ENCODE measurements around the gene HSPA1L.
A peak's percentile ranks its signal among the peaks of the same experiment; 100 is the strongest.
"Not testable (repeated sequence)": the region's sequence is repeated elsewhere in the genome, so short reads cannot be mapped to it uniquely, and the experiment has no call there.

The HSPA1L gene

DNA sequence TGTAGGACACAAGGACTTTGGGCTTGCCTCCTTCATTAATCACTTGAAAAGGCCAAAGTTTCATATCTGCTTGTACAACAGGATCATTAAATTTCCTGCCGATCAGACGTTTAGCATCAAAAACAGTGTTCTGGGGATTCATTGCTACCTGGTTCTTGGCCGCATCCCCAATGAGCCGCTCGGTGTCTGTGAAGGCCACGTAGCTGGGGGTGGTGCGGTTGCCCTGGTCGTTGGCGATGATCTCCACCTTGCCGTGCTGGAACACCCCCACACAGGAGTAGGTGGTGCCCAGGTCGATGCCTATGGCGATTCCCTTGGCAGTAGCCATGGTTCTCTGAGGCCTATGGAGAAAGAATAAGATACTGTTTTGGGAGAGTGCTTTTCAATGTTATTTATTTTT is 3.4 kb downstream of the HSPA1L start:
- DNase-seq: no peak

GRCh38 chr6:31808599-31808998 is 6.5 kb downstream of the HSPA1L start:
- not testable (repeated sequence) for DNase-seq

DNA sequence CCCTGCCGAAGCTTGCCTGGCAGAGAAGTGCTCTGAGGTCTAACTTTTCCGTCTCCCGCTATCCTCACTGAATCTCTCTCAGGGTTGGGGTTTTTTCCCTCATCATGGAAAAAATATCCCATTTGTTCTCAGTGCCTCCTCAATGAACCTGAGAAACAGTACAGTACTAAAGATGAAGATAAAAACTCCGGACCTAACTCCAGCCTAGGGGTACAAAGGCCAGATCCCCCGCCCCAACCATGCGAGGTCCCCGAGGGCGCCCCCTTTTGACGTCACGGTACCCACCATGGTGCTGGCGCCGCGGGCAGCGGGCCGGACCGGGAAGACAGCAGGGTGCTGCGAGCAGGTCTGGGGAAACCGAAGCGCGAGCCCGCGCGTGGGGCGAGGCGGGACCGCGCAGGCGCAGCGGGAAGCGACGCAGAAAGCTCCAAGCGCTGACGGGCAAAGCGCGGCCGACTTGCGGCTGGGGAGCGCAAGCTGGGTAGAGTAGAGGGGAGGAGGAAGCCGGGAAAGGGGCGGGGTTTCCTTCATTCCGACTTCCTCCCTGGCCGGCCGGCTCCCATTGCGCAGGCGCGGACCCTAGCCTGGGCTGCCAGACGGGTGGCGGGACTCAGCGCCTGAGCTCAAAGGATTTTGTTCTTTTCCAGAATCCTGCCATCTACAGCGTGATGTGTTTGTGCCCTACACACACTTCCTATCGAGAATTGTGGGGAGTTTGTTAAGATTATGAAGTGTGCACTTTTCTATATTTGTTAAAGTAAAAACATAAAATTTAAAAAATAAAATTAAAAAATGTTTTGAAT is 8.4 kb downstream of the HSPA1L start, which contains the start of gene LSM2:
LSM2 (minus strand) TSS at position 497 of the 803 bp plus-strand sequence; CDS start at position 288, 209 bp downstream.
- peak; percentile 98 for DNase-seq

- no peak for DNase-seq
Observed at GRCh38 chr6:31805939-31806469, 9.1 kb downstream of the HSPA1L start.

GRCh38 chr6:31801031-31801927 is 13.8 kb downstream of the HSPA1L start:
- DNase-seq: not testable (repeated sequence)

DNA sequence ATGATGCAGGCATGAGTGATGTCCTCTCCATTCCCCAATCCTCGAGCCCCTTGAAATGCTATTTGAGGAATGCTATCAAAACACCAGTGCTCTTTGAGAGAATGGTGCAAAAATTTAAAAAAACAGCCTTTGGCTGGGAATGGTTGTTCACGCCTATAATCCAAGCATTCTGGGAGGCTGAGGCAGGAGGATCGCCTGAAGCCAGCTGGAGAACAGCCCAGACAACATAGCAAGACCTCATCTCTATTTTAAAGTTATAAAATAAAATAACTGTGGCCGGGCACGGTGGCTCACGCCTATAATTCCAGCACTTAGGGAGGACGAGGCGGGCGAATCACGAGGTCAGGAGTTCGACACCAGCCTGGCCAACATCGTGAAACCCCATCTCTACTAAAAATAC is 15.3 kb downstream of the HSPA1L start:
- DNase-seq: no peak

DNA sequence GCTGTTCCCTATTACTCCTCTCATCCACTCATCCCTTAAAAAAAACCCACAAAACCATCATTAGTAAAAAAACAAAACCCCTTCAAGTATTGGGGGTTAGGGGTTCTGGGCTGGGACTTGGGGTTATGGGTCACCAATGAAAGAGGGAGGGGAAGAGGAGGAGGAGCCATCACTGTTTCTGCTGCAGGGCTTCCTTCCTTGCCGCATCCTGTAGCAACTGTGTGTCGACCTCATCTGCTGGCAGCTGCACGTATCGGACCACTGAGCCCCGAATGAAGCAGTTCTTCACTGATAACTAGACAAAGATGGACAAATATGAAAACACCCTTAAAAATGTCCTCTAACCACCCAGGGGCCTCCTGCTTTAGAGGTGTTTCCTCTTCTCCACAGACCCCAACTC is 17.5 kb downstream of the HSPA1L start:
- DNase-seq: no peak

- DNase-seq: no peak
Observed at GRCh38 chr6:31796993-31797385, 18.1 kb downstream of the HSPA1L start.

DNA sequence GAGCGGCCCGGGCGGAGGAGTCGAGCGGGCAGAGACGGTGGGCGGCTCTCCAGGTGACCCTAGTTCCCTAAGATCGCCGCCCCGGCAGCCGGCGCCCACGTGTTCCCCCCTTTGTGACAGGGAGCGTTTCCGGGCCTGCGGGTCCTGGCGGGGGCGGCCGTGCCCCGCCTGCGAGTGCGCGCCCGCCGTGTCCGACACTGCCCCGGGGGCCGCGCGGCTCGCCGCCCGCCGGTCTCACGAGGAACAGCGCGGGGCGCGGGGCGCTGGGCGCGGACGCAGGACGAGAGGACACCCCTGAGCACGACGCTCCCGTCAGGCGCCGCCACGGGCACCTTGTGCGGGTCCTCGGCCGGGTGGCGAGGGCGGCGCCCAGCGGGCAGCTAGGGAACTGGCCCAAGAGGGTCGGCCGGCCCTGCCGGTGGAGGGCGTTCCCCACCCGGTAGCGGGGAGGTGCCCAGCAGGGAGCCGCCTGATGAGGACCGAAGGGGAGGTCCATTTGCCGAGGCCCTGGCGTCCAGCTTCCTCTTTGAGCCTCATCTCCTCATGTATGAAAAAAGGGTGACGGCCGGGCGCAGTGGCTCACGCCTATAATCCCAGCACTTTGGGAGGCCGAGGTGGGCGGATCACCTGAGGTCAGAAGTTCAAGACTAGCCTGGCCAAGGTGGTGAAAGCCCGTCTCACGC is 19.3 kb downstream of the HSPA1L start, which contains the start of gene VARS1:
VARS1 (minus strand) TSS at position 137 of the 683 bp plus-strand sequence. CDS start 535 bp downstream, outside the sequence.
- DNase-seq: peak; percentile 86

- no peak for DNase-seq
Observed at GRCh38 chr6:31794866-31795615, 20.0 kb downstream of the HSPA1L start.

DNA sequence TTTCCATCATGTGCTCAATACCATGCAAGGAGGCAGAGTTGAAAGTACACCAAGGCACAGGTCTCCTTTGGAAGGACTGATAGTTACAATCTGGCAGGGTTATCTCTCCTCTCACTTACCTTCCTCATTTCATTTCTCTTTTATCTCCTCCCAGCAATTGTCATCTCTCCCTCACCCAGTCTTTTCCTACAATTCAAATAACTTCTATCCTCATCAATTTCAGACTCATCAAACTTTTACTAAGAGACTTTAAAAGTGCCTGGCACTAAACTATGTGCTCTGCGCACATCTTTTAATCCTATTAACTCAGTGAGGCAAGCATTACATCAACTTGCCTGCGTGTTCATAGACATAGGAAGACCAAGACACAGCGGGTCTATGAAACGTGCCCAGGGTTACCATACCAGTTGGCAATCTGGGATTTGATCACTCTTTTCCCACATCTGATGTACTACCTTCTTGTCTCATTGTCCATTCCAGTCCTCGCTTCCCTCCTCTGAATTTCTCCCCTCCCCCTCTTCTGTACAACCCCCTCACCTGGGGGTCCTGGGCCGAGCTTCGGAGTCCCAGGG is 20.7 kb downstream of the HSPA1L start:
- DNase-seq: peak; percentile 49

- DNase-seq: not testable (repeated sequence)
Observed at GRCh38 chr6:31793927-31794245, 21.2 kb downstream of the HSPA1L start.

DNA sequence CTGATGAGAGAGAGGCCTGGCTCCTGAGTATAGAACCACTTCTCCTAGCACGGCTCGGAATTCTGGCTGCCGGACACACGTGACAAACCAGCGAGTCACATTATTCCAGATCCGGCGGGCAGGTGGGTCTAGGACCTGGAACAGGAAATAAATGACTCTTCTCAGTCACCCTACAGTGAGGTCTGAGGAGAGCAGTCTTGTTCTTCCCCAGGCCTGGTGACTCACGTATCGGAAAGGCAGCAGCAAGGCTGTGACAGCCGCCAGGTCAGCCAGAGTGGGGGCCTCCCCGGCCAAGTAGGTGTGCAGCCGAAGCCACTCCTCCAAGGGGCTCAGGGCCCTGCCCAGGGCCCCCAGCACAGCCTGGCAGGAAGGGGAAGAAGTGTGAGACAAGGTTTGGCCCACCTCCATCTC is 22.3 kb downstream of the HSPA1L start:
- no peak for DNase-seq

DNA sequence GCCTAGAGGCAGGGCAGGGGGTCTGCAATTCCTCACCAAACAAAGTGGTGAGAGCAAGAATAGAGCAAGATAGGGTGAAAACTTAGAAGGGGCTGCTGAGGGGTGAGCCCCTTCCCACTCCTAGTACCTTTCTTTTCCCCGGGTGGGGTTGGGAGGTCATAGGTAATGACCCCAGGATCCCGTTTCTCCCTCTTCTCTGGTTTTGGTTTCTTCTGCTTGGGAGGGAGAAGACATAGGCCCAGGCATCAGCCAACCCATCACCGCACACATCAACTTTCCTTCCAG is 23.1 kb downstream of the HSPA1L start:
- DNase-seq: no peak

DNA sequence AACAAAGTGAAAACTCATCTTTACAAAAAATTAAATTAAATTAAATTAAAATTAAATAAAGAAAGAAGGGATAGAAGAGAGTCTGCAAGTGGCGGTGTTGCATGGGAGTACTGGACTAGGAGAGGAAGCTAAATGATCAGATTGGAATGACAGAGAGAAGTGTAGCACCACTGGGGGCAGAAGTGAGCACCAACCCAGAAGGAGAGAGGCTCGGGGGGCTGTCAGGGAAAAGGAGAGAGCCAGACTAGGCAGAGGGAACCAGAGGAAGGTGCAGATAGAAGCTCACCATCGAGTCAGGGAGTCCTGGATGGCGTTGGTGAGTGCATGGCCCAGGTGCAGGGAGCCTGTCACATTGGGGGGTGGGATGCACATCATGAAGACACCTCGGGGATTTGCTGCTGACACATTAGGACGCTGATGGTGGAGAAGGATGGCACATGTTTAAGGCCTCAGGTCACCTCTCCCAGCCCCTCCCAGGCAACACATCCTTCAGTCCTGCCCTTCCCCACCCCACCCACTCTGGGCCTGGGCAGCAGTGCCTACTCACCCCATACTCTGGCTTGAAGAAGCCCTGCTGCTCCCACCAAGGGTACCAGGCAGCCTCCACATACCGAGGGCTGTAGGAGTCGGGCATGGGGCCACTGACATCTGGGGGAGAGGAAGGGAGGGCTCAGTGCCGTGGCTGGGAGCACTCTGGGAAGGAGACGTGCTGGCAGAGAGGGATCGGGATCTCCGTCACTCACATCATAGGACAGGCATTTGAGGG is 23.6 kb downstream of the HSPA1L start:
- DNase-seq: peak; percentile 74

GRCh38 chr6:31785475-31785874 is 29.6 kb downstream of the HSPA1L start:
- no peak for DNase-seq

- no peak for DNase-seq
Observed at GRCh38 chr6:31784098-31784925, 30.8 kb downstream of the HSPA1L start.

GRCh38 chr6:31782126-31782855 is 32.8 kb downstream of the HSPA1L start:
- no peak for DNase-seq

All from NCI-H2171 treated with DMSO at 0.1 percent for 48 hours (cell line).